Measurements from ENCODE around the gene APCDD1L. TPM values are rescaled to one million over a fixed set of nuclear protein-coding genes. Genes with fewer than 3 reads are reported as not detected.

Gene APCDD1L
- total RNA-seq (not detected), total RNA-seq (0 to 0.16 (median 0) reads per million in 172 experiments)
- not detected for polyA plus RNA-seq (2013, experiment 1 of 2)
- 0.18 TPM for polyA plus RNA-seq (2013, experiment 2 of 2)

DNA sequence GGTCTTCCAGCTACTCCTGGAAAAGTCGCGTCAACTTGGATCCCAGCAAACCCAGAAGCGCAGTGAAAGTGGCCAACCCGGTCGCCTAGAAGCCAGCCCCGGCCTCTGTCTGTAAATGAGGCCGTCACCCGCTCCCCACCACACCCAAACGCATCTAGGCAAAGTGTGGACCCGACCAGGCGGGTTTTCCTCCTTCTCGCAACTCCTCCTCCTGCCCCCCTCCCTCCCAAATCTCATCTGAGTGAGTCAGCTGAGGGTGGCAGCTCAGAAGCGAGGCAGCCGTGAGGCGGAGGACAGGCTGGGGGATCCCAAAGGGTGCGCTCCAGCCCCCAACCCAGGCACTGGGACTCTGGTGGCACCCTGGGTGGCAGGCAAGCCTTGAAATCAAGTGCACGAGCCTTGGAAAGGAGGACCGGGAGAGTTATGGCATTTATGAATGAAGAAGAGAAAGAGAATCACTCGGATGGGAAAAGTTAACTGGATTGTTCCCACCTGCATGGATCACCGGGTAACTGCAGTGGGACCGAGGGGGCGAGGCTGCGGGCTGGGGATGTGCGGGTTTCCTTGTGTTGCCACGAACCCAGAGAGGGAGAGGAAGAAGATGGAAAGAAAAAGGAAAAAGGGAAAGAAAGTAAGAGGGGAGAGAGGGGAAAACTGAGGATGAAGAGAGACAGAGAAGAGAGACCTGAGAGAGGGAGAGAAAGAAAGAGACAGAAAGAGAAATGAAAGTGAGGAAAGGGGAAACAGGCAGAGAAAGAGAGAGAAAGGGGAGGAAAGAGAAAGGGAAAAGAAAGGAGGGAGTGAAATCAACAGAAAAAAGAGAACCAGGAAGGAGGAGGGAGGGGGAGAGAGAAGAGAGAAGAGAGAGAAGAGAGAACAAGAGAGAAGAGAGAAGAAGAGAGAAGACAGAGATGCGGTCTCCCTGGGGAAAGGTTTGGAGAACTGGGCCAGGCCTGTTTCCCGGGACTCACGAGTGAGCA is at the start of gene APCDD1L:
APCDD1L (minus strand) TSS at position 167 of the 980 bp plus-strand sequence. CDS start 692 bp downstream, outside the sequence.
- ChIA-PET CTCF (interaction anchor here (1.0 kb wide), 1 partner anchor 16 kb away, joined by 3 read pairs; no protein-coding TSS in a partner anchor), POLR2A (no interaction called here)
- no peaks in the 10 kb centered on the region for H3K4me1 ChIP-seq (ENCODE audit: insufficient read depth, low read length)
- no peaks in the 10 kb centered on the region for H3K36me3 Mint-ChIP-seq (ENCODE audit: low read depth)
- no peaks in the 10 kb centered on the region for H3K36me3 ChIP-seq (ENCODE audit: insufficient read depth, low read length)
- H3K27me3 ChIP-seq (ENCODE audit: control insufficient read depth in 1 of 2, insufficient read depth in 2 of 2, low read length in 2 of 2): peaks cover 25 to 44% of the 10 kb centered on the region in 2 experiments
- no peak for DNase-seq
- no peak within 1 kb of the TSS for H3K27ac ChIP-seq (ENCODE audit: low read depth in 1 of 2, low read length in 2 of 2)
- no peaks in the 10 kb centered on the region for H3K4me1 Mint-ChIP-seq (ENCODE audit: low read depth)
- peaks cover 0 to 14% of the 10 kb centered on the region in 2 experiments for H3K9me3 ChIP-seq (ENCODE audit: control insufficient read depth in 1 of 2, insufficient read depth in 1 of 2, low read length in 2 of 2)
- H3K4me3 Mint-ChIP-seq: no peak within 1 kb of the TSS
- H3K9me3 Mint-ChIP-seq: no peaks in the 10 kb centered on the region
- TF ChIP-seq, protein P1, sequence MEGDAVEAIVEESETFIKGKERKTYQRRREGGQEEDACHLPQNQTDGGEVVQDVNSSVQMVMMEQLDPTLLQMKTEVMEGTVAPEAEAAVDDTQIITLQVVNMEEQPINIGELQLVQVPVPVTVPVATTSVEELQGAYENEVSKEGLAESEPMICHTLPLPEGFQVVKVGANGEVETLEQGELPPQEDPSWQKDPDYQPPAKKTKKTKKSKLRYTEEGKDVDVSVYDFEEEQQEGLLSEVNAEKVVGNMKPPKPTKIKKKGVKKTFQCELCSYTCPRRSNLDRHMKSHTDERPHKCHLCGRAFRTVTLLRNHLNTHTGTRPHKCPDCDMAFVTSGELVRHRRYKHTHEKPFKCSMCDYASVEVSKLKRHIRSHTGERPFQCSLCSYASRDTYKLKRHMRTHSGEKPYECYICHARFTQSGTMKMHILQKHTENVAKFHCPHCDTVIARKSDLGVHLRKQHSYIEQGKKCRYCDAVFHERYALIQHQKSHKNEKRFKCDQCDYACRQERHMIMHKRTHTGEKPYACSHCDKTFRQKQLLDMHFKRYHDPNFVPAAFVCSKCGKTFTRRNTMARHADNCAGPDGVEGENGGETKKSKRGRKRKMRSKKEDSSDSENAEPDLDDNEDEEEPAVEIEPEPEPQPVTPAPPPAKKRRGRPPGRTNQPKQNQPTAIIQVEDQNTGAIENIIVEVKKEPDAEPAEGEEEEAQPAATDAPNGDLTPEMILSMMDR (IDR thresholded peaks at IDR 0.05): no peak
- H3K4me3 ChIP-seq (ENCODE audit: low read length): no peak within 1 kb of the TSS
- H3K27ac Mint-ChIP-seq: no peak within 1 kb of the TSS
- H3K27me3 Mint-ChIP-seq: peaks cover 60% of the 10 kb centered on the region
- ATAC-seq (ENCODE audit: poor library complexity): no peak
- intact Hi-C loops (cut with DNase I, micrococcal nuclease): no loop called here

GRCh38 chr20:58559368-58559729 is 44.1 kb upstream of the APCDD1L start:
- Histone ChIP-seq H3K4me3 (ENCODE audit: low read length) (no peak overlapping the region), H3K9me3 (ENCODE audit: control insufficient read depth in 1 of 2, insufficient read depth in 1 of 2, low read length in 2 of 2) (no peaks in the 10 kb centered on the region), H3K36me3 (ENCODE audit: insufficient read depth, low read length) (no peaks in the 10 kb centered on the region), H3K4me1 (ENCODE audit: insufficient read depth, low read length) (no peaks in the 10 kb centered on the region), H3K27ac (ENCODE audit: low read depth in 1 of 2, low read length in 2 of 2) (no peak overlapping the region), H3K27me3 (ENCODE audit: control insufficient read depth in 1 of 2, insufficient read depth in 2 of 2, low read length in 2 of 2) (peaks cover 0 to 6% of the 10 kb centered on the region in 2 experiments)
- ATAC-seq (ENCODE audit: poor library complexity): no peak
- no peak overlapping the region for H3K27ac Mint-ChIP-seq
- no peak overlapping the region for H3K4me3 Mint-ChIP-seq
- H3K27me3 Mint-ChIP-seq: peaks cover 35% of the 10 kb centered on the region
- H3K4me1 Mint-ChIP-seq (ENCODE audit: low read depth): no peaks in the 10 kb centered on the region
- H3K36me3 Mint-ChIP-seq (ENCODE audit: low read depth): no peaks in the 10 kb centered on the region
- DNase-seq: no peak
- ChIA-PET POLR2A (no interaction called here), CTCF (no interaction called here)
- TF ChIP-seq, protein P1 (IDR thresholded peaks at IDR 0.05): no peak
- intact Hi-C loops (cut with DNase I, micrococcal nuclease): no loop called here
- H3K9me3 Mint-ChIP-seq: no peaks in the 10 kb centered on the region

DNA sequence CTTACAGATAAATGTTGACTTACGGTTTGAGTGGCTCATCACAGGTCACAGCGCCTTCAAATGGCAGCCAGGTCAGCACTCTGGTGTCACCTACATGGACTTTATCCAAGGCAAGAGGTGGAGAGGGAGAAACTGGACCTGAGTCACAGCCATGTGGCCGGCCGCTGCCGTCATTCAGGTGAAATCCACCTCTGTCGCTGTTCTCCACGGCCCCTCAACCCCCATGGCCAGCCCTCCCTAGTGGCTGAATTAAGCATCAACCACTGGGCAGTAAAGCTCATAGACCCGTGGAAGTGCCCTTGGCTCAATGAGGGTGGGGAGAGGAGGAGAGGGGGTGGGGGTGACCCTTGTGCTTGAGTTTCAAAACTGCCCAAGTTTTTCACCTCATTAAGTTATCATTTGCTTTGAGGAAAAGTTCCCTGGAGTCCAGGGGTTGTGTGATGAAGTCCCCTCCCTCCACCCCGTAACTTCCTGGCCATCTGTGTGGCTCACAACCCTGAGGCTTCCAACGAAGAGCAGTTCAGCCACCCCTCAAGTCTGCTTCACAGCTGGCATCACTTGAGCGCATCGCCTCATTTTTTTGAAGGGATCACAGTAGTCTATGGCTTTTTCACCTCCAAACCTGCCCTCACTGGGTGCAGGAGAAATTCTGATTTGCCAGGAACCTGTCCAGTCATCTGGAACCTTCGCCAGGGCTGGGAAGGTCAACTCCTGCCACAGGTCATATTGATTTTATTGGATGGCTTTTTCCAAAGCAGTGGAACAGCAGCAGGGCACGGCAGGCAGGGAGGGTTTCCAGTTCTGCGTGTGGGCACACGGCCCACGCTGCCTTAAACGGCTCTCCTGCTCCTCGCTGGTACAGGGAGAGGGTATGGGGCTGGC is 43.5 kb upstream of the APCDD1L start:
- TF ChIP-seq, protein P1 (IDR thresholded peaks at IDR 0.05): no peak
- Histone ChIP-seq H3K4me1 (ENCODE audit: insufficient read depth, low read length) (no peaks in the 10 kb centered on the region), H3K36me3 (ENCODE audit: insufficient read depth, low read length) (no peaks in the 10 kb centered on the region), H3K4me3 (ENCODE audit: low read length) (no peak overlapping the region), H3K27ac (ENCODE audit: low read depth in 1 of 2, low read length in 2 of 2) (no peak overlapping the region), H3K9me3 (ENCODE audit: control insufficient read depth in 1 of 2, insufficient read depth in 1 of 2, low read length in 2 of 2) (no peaks in the 10 kb centered on the region), H3K27me3 (ENCODE audit: control insufficient read depth in 1 of 2, insufficient read depth in 2 of 2, low read length in 2 of 2) (peaks cover 0 to 6% of the 10 kb centered on the region in 2 experiments)
- Mint-ChIP-seq H3K27me3 (peaks cover 38% of the 10 kb centered on the region), H3K27ac (no peak overlapping the region), H3K36me3 (ENCODE audit: low read depth) (no peaks in the 10 kb centered on the region), H3K9me3 (no peaks in the 10 kb centered on the region), H3K4me1 (ENCODE audit: low read depth) (no peaks in the 10 kb centered on the region), H3K4me3 (no peak overlapping the region)
- POLR2A ChIA-PET: no interaction called here
- CTCF ChIA-PET: no interaction called here
- DNase-seq (no peak), ATAC-seq (ENCODE audit: poor library complexity) (no peak)
- intact Hi-C loops (cut with DNase I, micrococcal nuclease): no loop called here

Data from CD4-positive, alpha-beta T cell (primary cell).